Heart left ventricle (tissue), 13 donors: Measurements from ENCODE around the gene PKN3.

Experiments
- POLR2A ChIP-seq, 2 donors: fragments of 450-650 bp; IDR thresholded peaks; one replicate each; pipeline ENCODE4 v1.6.1; 2017; ENCODE audit warnings: antibody characterized with exemption in 2 of 2, mild to moderate bottlenecking in 2 of 2, moderate library complexity in 2 of 2
- TF ChIP-seq, protein P1 (sequence below), 12 donors: fragments of 200-600 bp; sonication (generic) in 4 of 12; IDR thresholded peaks; one replicate each; pipeline versions ENCODE4 v1.5.0 to v1.8.0; 2018 to 2022; ENCODE audit warnings: antibody characterized with exemption in 12 of 12, mild to moderate bottlenecking in 5 of 12
- donor health status: ischemic (EF 13 %, LVEDD 7.1; RV severe dilation, severe dysfunction).
- donor health status: DM: no; HTN: yes; CAD: no.
- donor health status: DM: no; HTN: no; CAD: no.
- donor health status: ischemic (EF 25% LVEDD 6.9; RV normal size, moderate dysfunction).
- donor health status: ischemic (EF 25% LVEDD 5.7; RV mildly dilated, moderate dysfunction).
- donor health status: ischemic (EF 35%, LVEDD 5.7; RV mildly dilated, moderate dysfunction).
- donor health status: nonischemic (EF 11% LVEDD 7.7; RV severe dilation, severe dysfunction).
- donor health status: DM: yes; HTN: yes; CAD: no.
- donor health status: PGD.
- donor health status: ischemic (EF 29% LVEDD 5.4; RV normal size, mild dysfunction).
- donor health status: nonischemic (EF 23%, LVEDD 6.1; RV moderate dilation, normal function).

DNA sequence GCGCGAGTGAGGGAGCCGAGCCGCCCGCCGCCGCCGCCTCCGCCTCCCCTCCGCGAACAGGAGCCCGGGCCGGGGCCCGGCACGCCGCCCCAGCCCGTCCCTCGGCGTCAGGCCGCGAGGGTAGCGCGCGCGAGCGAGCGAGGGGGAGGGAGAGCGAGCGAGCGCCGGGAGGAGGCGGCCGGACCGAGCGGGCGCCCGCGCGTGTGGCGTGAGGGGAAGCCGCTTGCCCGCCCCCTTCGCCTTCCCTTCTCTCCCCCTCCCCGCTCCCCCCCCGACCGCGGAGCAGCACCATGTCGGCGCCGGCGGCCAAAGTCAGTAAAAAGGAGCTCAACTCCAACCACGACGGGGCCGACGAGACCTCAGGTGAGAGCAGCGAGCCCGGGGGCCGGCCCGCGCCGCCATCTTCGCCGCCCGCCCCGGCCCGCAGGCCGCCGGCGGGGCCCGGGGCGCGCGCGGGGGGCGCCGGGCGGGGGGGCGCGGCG is 13.0 kb upstream of the PKN3 start:
- TF ChIP-seq, protein P1, sequence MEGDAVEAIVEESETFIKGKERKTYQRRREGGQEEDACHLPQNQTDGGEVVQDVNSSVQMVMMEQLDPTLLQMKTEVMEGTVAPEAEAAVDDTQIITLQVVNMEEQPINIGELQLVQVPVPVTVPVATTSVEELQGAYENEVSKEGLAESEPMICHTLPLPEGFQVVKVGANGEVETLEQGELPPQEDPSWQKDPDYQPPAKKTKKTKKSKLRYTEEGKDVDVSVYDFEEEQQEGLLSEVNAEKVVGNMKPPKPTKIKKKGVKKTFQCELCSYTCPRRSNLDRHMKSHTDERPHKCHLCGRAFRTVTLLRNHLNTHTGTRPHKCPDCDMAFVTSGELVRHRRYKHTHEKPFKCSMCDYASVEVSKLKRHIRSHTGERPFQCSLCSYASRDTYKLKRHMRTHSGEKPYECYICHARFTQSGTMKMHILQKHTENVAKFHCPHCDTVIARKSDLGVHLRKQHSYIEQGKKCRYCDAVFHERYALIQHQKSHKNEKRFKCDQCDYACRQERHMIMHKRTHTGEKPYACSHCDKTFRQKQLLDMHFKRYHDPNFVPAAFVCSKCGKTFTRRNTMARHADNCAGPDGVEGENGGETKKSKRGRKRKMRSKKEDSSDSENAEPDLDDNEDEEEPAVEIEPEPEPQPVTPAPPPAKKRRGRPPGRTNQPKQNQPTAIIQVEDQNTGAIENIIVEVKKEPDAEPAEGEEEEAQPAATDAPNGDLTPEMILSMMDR (IDR thresholded peaks at IDR 0.05) = no peak
- TF ChIP-seq POLR2A (IDR thresholded peaks at IDR 0.05) = no peak
